GM19328 (cell line): ENCODE results near the gene TPRN.

Experiments used
- ATAC-seq: cut with Tn5 transposase; IDR thresholded peaks from one replicate; pipeline ENCODE4 v1.9.1; 2021; ENCODE audit warnings: mild to moderate bottlenecking, moderate library complexity; ENCODE audit not compliant: unreplicated experiment

Gene TPRN

DNA sequence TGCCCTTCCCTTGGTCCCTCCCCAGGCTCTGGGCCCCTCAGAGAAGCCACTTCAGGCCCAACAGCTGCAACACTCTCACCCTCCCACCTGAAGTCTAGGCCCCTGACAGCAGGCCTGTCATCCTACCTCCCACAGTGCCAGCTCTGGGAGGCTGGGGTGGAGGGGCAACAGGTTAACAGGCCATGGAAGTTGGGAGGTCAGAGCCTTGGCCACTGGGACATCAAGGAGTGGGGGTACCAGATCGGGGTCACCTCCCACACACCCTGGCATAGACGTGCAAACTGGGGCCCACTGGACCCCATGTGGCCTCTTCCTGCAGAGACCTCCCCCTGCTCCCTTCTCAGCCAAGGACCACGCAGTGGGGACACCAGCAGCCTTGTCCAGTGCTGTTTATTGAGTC is 9.3 kb downstream of the TPRN start:
- no peak for ATAC-seq

DNA sequence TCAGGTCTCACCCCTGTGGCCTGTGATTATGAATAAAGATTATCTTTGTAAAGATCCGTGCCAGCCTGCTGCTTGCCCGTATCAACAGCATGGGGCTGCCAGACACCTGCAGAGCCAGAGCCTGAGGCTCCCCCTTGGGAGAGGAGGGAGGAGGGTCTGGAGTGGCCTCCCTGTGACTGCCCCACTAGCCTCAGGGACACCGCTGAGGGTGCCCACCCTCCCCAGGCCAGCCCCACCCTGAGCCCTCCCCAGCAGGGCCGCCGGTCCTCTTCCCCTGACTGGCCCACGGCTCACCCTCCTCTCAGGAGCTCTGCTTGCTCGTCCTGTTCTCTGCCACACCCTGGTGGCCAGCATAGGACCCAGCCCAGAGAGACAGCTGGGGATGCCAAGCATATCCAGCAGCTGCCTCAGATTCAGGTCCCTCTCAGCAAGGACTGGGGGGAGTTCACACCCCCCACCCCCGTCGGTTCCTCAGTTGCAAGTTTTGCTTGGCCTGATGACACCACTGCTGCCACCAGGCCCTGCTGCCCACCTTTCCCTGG is 10.2 kb downstream of the TPRN start:
- no peak for ATAC-seq

DNA sequence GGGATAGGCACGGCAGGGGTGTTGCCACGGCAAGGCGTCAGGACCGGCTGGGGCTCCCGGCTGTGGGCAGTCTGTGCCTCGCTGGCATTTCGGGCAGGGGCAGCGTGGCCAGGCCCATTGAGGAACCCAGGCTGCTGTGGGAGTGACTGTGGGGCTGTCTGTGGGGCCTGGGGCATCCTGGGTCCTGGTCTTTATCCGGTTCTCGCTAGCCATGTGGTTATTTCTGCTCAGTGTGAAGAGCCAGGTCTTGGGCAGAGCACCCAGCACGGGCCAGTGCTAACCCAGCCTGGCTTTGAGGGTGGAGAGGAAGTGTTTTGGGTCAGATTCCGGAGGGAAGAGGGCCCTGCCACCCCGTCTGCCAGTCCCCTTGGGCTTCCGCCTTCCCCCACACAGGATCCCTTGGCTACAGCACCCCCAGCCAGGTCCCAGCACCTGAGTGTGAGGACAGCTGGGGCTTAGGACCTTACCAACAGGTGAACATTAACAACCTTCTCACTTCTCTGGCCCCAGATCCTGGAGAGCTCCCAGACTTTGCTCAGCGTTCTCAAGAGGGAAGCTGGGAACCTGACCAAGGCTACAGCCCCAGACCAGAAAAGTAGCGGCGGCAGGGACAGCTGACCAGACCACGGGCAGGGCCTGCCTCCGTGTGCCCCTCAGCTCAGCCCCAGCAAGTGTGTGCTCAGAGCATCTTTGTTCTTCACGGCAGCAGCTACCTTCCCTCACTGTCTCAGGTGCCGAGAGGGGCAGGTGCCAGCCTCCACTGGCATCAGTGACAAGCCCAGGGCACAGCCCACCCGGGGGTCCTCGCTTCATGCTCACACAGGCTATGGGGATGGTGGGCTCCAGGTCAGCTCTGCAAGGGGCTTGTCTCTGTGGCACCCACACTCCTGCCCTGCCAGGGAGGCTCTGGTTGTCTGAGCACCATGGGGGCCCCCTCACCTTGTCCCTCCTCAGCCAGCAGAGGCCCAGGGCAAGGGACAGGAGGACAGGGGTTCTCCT is 10.9 kb downstream of the TPRN start:
- ATAC-seq: no peak

DNA sequence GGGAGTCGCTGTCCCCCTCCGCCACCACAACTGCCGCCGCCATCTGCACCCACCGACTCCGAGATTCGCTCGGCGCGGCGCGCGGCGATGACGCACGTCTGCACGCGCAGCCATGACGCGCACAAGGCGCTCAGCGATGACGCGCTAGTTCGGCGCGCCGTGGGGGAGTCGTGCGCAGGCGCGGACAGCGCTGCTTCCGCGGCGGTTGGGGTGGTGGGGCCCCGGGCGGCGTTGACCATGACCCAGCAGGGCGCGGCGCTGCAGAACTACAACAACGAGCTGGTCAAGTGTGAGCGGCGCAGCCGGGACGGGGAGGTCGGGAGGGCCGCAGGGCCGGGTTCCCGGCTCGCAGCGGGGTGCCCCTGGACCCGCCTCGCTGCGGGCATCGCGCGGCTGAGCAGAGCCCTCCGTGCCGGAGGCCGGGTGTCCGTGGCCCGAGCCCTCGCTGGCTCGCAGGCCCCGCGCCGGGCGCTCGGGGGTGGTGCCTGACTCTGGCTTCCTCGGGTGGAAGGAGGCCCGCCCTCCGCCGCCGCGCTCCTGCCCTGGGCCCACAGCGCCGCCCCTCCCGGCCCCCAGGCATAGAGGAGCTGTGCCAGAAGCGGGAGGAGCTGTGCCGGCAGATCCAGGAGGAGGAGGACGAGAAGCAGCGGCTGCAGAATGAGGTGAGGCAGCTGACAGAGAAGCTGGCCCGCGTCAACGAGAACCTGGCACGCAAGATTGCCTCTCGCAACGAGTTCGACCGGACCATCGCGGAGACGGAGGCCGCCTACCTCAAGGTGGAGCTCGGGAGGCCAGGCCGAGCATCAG is 11.8 kb downstream of the TPRN start, which contains the start of the genes ANAPC2 and SSNA1:
Gene ANAPC2 (minus strand): TSS at position 71 of the 807 bp plus-strand sequence. CDS start 28 bp downstream, at position 43.
Gene SSNA1 (plus strand): TSS at position 187 of the 807 bp plus-strand sequence. CDS start 51 bp downstream, at position 238.
- ATAC-seq: peak; percentile 79

DNA sequence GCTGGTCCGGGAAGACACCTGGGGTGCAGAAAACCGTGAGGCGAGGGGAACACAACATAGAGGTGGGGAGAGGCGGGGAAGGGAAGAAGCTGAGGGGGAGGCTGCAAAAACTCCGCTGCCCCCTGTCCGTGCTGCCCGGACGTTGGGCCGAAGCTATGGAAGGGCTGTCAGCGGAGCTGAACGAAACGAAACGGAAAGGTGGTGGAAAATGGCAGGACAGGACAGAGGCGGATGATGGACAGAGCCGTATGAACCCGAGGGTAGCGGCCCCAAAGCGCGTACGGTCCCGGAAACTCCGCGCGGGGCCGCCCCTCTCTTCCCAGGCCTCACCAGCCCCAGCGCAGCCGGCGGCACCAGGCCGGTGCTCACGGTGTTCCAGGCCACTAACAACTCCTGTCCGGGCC is 12.5 kb downstream of the TPRN start:
- ATAC-seq: no peak

DNA sequence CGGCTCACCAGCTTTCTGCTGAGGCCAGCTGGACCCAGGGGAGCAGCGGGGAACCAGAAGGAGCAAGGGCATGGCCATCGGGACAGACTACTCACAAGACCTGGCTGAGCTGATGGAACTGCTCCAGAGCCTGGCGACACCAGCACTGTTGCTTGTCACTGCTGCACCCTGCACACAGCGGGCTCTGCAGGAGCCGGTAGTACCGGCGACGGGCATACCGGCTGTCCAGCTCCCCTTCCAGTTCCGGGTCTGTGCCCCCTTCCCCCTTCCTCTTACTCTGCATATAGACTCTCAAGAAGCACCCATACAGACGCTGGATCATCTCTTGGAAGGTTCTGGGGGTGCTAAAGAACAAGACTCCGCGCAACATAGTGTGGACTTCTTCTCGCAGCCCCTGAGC is 13.2 kb downstream of the TPRN start:
- ATAC-seq: no peak

DNA sequence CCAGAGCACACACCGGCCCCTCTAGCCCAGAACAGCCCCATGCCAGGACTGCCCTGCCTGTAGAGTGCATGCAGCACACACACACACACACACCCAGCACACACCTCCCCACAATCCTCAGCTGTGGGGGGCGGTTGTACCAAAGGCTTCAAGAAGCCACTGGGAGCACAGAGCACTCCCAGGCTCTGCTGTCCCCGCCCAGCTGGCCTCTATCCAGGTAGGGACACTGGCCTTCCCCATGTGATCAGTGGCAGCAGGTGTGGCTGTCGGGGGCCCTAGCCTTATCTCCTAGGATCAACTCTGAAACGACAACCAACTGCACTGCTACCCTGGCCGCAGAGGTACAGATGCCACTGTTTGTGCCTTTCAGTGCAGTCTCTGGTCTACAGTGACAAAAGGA is 14.2 kb downstream of the TPRN start:
- ATAC-seq: no peak

DNA sequence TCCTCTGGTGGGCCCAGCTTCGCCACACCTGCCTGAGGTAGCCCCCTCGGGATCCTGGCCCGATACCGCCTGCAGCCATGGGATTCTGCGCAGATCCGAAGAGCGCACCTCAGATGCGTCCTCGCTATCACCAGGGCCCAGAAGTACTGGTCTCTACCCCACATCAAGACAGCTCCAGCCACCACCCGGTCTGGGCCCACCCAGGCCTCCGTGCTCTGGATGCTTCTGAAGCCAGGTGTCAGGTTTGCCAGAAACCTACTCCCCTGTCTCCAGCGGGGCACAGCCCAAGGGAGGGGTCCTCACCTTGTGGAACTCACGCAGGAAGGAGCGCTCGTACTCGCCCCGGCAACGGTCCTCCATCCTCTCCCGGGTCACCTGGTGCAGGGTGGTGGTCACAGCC is 14.6 kb downstream of the TPRN start:
- ATAC-seq: no peak

DNA sequence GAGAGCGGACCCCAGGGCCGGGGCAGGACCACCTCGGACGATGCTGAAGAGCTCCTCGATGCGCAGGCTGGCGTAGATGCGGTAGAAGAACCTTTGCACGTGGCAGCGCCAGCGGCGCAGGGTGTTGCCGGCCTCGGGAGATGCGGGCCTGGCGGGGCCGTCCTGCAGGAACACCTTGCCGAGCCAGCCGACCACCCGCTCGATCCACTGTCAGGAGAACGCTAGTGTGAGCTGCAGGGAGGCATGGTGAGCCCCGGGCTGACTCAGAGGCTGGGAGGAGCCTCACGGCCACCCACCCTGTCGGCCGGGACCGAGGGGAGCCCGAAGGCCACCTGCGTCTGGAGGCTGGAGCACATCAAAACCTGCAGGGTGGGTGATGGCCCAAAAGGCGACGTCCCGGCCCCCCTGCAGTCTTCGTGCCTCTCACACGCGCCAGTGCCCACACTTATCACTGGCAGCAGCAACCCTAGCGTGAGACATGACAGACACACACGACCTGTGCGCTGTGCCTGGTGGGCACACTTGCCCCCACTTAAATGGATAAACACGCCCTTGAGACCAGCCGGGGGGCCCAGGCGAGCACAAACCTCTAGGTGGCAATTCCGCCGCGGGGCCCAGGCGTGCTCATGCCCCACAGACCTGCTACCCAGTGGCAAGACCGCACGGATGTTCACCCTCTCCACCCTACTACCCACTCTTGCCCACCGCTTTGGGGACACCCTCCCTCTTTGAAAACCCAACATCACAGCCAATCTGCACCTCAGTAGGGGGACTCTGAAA is 15.5 kb downstream of the TPRN start:
- ATAC-seq: no peak

DNA sequence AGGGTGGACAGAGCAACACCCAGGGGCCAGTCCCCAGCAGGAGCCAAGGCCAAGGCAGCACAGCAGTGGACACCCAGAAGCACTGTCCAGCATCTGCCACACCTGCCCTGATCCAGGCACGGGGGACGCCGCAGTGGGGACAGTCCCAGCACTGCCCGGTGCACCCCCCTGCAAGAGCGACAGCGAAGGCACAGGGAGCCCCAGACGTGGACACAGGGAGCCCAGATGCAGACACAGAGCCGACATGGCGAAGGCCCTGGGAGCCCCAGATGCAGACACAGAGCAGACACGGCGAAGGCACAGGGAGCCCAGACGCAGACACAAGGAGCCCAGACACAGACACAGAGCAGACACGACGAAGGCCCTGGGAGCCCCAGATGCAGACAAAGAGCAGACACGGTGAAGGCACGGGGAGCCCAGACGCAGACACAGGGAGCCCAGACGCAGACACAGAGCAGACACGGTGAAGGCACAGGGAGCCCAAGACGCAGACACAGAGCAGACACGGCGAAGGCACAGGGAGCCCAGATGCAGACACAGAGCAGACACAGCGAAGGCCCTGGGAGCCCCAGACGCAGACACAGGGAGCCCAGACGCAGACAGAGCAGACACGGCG is 16.5 kb downstream of the TPRN start:
- ATAC-seq: no peak

DNA sequence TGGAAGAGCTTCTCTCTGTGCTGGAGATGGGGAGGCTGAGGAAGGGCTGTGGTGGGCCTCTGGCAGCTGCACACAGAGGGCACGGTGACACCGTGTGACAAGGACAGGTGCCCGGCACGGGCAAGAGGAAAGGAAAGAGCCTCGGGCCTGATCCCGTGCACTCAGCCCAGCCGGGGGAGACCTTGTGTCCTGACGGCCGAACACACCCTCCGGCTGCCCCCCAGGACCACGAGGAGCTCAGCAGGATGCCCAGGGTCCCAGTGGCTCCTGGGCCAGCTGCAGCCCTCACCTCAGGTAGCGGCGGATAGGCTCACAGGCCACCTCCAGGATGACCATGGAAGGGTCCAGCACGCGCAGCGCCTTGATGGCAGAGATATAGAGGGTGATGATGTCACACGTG is 17.7 kb downstream of the TPRN start:
- no peak for ATAC-seq

DNA sequence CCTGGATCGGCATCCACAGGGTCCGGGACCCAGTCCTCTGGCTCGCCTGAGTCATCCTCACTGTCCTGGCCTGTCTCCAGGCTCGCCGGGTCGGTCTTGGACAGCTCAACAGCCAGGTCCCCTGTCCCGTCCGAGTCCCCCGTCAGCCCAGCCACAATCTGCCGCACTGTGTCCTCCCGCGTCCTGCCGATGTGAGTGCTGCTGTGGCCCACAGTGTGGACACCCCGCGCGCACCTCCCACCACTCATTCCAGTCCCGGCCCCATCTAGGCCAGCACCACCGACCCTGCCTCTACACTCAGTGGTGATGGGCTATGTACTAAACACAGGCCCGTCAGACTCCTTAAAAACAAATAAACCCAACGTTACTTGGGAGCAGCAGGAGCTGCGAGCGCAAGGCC is 18.9 kb downstream of the TPRN start:
- no peak for ATAC-seq

DNA sequence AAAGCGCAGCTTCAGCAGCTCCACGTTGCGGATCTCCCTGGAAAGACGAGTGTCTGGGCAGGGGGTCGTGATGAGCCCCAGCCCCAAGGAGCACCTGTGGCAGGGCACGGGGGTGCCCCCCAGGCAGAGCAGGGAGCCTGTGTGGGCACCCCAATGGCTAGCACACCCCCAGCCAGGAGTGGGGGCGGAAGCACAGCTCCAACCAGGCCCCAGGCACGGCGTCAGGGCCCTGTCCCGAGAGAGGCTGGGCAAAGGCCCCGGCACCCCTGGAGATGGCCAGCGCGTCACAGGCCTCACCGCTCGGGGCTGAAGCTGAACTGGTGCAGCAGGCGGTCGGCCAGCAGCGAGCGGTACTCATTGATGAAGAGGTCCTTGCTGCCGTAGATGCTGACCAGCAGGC is 20.1 kb downstream of the TPRN start:
- ATAC-seq: no peak

DNA sequence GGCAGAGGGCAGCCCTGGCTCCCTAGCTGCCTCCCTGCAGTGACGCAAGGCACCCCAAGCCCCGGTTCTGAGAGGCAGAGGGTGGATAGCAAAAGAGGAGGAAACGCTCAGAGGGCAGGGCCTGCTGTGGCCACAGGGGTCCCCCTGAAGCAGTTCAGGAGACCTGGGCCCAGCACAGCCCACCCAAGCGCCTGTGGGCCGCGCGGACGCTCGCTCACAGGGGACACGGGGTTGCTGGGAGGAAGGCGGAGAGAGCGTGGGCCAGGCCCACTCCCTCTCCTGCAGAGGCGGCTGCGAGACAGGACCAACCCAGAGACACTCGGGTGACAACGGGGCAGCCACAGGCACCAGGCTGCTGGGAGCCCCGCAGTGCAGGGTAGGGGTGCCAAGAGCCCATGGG is 20.8 kb downstream of the TPRN start:
- no peak for ATAC-seq

DNA sequence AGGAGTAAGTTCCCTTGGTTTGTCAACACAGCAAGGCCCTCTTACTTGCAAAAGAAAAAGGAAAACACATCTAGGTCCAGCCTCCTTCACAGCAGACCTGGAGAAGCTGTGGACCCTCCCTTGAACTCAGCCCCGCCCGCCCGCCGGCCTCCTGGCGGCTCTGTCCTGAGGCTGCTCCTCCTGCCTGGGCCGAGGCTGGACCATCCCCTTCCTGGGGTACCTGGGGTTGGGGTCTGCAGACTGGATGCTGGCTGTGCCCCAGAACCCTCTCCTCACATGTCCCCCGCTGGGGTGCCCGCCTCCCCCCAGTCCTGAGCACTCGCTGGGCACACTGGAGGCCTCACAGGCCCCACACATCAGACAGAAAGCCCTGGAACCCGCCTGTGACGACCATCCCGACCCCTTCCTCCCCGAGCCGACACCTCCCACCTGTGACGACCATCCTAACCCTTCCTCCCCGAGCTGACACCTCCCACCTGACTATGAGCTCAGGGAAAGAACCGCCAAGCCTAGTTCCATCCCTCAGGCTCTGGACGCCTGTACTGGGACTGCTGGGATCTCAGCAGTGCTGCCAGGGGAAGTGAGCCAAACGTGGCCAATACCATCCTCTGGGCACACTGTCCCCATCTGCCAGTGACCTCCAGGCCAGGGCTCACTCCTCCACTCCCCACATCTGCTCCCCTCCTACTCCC is 21.5 kb downstream of the TPRN start:
- no peak for ATAC-seq

DNA sequence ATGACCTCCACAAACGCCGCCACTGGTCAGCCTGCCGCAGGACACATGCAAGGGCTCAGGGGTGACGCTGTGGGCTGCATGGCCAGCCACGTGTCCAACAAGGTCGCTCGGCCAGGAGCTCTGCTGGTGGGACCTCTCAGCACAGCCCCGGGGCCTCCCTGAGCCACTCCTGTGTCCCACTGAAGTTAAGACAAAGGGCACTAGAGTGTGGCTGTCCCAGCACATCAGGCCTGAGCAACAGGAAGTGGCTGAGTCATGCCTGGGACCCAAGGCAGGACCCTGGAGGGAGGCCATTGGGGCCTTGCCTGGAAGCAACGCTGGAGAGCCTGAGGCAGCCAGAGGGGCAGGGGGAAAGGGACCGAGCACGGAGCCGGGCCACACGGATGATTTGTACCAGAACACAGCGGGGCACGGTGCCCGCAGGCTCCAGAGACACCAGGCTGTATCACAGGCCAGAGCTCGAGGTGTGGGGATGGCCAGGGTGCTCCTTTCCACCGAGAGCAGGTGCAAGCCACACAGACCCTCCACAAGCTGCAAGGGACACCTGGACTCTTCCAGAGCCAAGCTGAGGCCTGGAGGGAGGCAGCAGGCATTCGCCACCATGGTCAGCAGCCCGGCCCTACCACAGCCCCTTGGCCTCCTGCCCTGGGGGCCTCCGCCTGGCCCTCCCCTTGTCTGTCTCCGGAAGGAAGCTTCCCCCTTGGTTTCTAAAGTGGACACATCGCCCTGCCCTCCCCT is 22.2 kb downstream of the TPRN start:
- ATAC-seq: no peak

DNA sequence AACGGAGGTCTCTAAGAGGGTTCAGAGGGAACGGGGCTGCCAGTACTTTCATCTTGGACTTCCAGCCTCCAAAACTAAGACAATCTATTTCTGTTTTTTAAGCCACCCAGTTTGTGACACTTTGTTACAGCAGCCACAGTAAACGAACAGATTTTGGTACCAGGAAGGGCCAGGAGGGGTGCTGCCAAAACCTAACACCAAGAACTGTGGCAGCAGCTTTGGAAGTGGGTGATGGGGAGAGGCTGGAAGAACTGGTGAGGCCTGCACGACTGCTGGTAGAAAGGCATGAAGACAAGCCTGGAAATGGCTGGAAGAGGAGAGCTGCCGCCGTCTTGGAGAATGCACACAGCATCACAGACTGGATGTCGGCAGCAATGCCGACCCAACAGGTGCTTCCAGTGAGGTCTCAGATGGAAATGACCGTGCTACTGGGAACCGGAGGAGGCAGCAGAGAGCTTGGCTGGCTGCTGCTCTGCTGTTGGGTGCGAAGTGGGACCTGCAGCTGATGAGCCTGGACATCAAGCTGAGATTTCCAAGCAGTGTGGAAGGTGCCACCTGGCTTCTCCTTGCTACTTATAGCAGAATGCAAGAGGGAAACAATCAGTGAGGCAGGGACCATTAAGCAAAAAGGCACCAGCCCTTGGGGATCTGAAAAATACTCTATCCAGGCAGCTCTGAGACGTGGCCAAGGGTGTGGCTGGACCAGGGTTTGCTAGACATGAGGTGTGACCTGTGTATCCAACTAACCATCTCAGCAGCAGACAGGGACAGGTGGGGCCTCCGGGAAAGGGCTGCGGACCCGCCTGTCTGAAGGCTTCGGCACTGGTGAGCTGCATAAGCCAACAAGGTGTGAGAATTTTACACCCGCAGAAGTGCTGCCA is 24.0 kb downstream of the TPRN start:
- no peak for ATAC-seq
